Right lobe of liver (tissue), 4 donors: ENCODE results near the gene DNAH8.

Experiments
- CTCF ChIP-seq, 4 donors: fragments of 200-600 bp in 3 of 4; fragments of 450-650 bp in 1 of 4; IDR thresholded peaks; one replicate each; pipeline versions ENCODE4 v1.5.1 to v1.8.0; 2016 to 2022; ENCODE audit warnings: antibody characterized with exemption in 4 of 4, mild to moderate bottlenecking in 2 of 4
- POLR2A ChIP-seq: fragments of 450-650 bp; IDR thresholded peaks from one replicate; pipeline ENCODE4 v1.6.1; 2017; ENCODE audit warnings: antibody characterized with exemption, mild to moderate bottlenecking
- donor health status: DM: no; HTN: no; CAD: no.
- donor health status: DM: no; HTN: no; CAD: no.
- donor health status: DM: no; HTN: yes; CAD: no.

GRCh38 chr6:38815250-38815649, 100.1 kb downstream of the DNAH8 start:
- TF ChIP-seq CTCF (IDR thresholded peaks at IDR 0.05): no peak
- no peak for TF ChIP-seq POLR2A
